ENCODE data around the gene IRAK2. TPM values are rescaled to one million over a fixed set of nuclear protein-coding genes. Genes with fewer than 3 reads are reported as not detected.
"Not testable (repeated sequence)": the region's sequence is repeated elsewhere in the genome, so short reads cannot be mapped to it uniquely, and the experiment has no call there.

Gene IRAK2
- polyA plus RNA-seq (2012; ENCODE audit: low read depth, missing spikeins): 3.2 TPM

- TF ChIP-seq TAF1 (IDR thresholded peaks at IDR 0.05; ENCODE audit: low read depth, low read length): no peak
- no peak for TF ChIP-seq PAX5 (IDR thresholded peaks at IDR 0.05; ENCODE audit: insufficient read depth, low read length, severe bottlenecking)
- peak; percentile 54; the same call in 1 of the 2 replicates for TF ChIP-seq POLR2AphosphoS5 (IDR thresholded peaks at IDR 0.05; ENCODE audit: low read depth, low read length)
- FAIRE-seq (peak; percentile 78), DNase-seq (ENCODE audit: insufficient read length, low spot score) (peak; percentile 83)
Measured at GRCh38 chr3:10164546-10165393, at the start of gene IRAK2. IRAK2 (plus strand) TSS chr3:10164919; CDS start chr3:10164955, 36 bp downstream.

- peak; percentile 99 for FAIRE-seq
- TF ChIP-seq TAF1 (IDR thresholded peaks at IDR 0.05; ENCODE audit: low read depth, low read length): peak; percentile 79
- peak; percentile 95 for TF ChIP-seq SPI1 (IDR thresholded peaks at IDR 0.05; ENCODE audit: low read depth, low read length)
- no peak for TF ChIP-seq PAX5 (IDR thresholded peaks at IDR 0.05; ENCODE audit: insufficient read depth, low read length, severe bottlenecking)
- peak; percentile 94 for TF ChIP-seq POLR2A (IDR thresholded peaks at IDR 0.05; ENCODE audit: low read depth, low read length)
- TF ChIP-seq POLR2AphosphoS5 (IDR thresholded peaks at IDR 0.05; ENCODE audit: low read depth, low read length): peak; percentile 97
- peak; percentile 67 for TF ChIP-seq POU2F2 (IDR thresholded peaks at IDR 0.05; ENCODE audit: low read depth, low read length)
- DNase-seq (ENCODE audit: insufficient read length, low spot score): peak; percentile 94
Measured at GRCh38 chr3:10115326-10116137, 49.2 kb upstream of the IRAK2 start, which contains the start of gene BRK1. BRK1 (plus strand) TSS chr3:10115675; CDS start chr3:10115702, 27 bp downstream.

DNA sequence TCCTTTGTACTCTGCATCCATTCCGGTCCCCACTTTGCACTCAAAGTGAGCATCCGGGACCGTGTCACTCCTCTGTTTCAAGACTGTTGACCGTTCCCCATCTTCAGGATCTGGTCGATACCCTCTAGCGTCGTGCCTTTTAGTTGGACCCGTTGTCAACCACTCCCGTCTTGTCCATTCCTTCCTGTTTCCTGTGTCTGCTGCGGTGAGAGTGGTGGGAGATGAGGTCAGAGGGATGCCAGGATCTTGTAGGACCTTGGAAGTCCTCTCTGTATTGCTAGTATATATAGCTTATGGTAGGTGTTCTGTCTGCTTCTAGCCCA, 48.6 kb upstream of the IRAK2 start:
- DNase-seq (ENCODE audit: insufficient read length, low spot score): no peak
- no peak for TF ChIP-seq TAF1 (IDR thresholded peaks at IDR 0.05; ENCODE audit: low read depth, low read length)
- FAIRE-seq: peak; percentile 57

GRCh38 chr3:10116928-10117327, 47.8 kb upstream of the IRAK2 start:
- no peak for TF ChIP-seq POLR2AphosphoS5 (IDR thresholded peaks at IDR 0.05; ENCODE audit: low read depth, low read length)
- TF ChIP-seq POLR2A (IDR thresholded peaks at IDR 0.05; ENCODE audit: low read depth, low read length): no peak
- no peak for TF ChIP-seq SPI1 (IDR thresholded peaks at IDR 0.05; ENCODE audit: low read depth, low read length)
- TF ChIP-seq TAF1 (IDR thresholded peaks at IDR 0.05; ENCODE audit: low read depth, low read length): no peak
- TF ChIP-seq PAX5 (IDR thresholded peaks at IDR 0.05; ENCODE audit: insufficient read depth, low read length, severe bottlenecking): no peak
- TF ChIP-seq POU2F2 (IDR thresholded peaks at IDR 0.05; ENCODE audit: low read depth, low read length): no peak
- no peak for FAIRE-seq
- DNase-seq (ENCODE audit: insufficient read length, low spot score): no peak

- DNase-seq (ENCODE audit: insufficient read length, low spot score) (no peak), FAIRE-seq (no peak)
- TF ChIP-seq SPI1 (IDR thresholded peaks at IDR 0.05; ENCODE audit: low read depth, low read length): no peak
- no peak for TF ChIP-seq POU2F2 (IDR thresholded peaks at IDR 0.05; ENCODE audit: low read depth, low read length)
- no peak for TF ChIP-seq POLR2AphosphoS5 (IDR thresholded peaks at IDR 0.05; ENCODE audit: low read depth, low read length)
- TF ChIP-seq PAX5 (IDR thresholded peaks at IDR 0.05; ENCODE audit: insufficient read depth, low read length, severe bottlenecking): no peak
- no peak for TF ChIP-seq TAF1 (IDR thresholded peaks at IDR 0.05; ENCODE audit: low read depth, low read length)
- no peak for TF ChIP-seq POLR2A (IDR thresholded peaks at IDR 0.05; ENCODE audit: low read depth, low read length)
Measured at GRCh38 chr3:10119376-10119775, 45.3 kb upstream of the IRAK2 start.

GRCh38 chr3:10121064-10121463, 43.7 kb upstream of the IRAK2 start:
- FAIRE-seq: no peak
- TF ChIP-seq POLR2AphosphoS5 (IDR thresholded peaks at IDR 0.05; ENCODE audit: low read depth, low read length): no peak
- no peak for TF ChIP-seq POLR2A (IDR thresholded peaks at IDR 0.05; ENCODE audit: low read depth, low read length)
- no peak for DNase-seq (ENCODE audit: insufficient read length, low spot score)

DNA sequence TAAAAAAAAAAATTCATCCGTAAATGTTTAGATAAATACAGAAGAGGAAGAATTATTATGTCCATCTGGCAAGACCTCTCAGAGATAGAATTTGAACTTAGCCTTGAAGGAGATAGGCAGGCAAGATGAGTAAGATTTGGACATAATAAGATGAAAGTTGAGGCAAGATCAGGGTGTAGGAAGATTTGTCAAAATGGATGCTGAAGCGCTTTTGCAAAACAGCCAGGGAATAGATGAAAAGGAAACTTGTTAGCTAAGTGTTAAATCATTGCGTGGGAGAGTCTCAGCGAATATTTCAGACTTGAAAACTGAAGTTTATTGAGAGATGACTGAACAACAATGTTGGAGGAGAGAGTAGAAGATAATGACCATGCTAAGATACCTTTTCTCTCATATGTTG, 42.0 kb upstream of the IRAK2 start:
- TF ChIP-seq SPI1 (IDR thresholded peaks at IDR 0.05; ENCODE audit: low read depth, low read length) (no peak), POU2F2 (IDR thresholded peaks at IDR 0.05; ENCODE audit: low read depth, low read length) (no peak), POLR2AphosphoS5 (IDR thresholded peaks at IDR 0.05; ENCODE audit: low read depth, low read length) (no peak), POLR2A (IDR thresholded peaks at IDR 0.05; ENCODE audit: low read depth, low read length) (no peak), PAX5 (IDR thresholded peaks at IDR 0.05; ENCODE audit: insufficient read depth, low read length, severe bottlenecking) (no peak), TAF1 (IDR thresholded peaks at IDR 0.05; ENCODE audit: low read depth, low read length) (no peak)
- peak; percentile 20 for FAIRE-seq
- DNase-seq (ENCODE audit: insufficient read length, low spot score): no peak

DNA sequence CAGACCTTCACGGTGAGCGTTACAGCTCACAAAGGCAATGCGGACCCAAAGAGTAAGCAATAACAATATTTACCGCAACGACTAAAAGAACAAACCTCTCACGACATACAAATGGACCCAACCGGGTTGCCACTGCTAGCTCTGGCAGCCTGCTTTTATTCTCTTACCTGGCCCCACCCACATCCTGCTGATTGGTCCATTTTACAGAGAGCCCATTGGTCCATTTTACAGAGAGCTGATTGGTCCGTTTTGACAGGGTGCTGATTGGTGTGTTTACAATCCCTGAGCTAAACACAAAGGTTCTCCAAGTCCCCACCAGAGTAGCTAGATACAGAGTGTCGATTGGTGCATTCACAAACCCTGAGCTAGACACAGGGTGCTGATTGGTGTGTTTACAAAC, 28.8 kb upstream of the IRAK2 start:
- FAIRE-seq; DNase-seq (ENCODE audit: insufficient read length, low spot score): not testable (repeated sequence)

DNA sequence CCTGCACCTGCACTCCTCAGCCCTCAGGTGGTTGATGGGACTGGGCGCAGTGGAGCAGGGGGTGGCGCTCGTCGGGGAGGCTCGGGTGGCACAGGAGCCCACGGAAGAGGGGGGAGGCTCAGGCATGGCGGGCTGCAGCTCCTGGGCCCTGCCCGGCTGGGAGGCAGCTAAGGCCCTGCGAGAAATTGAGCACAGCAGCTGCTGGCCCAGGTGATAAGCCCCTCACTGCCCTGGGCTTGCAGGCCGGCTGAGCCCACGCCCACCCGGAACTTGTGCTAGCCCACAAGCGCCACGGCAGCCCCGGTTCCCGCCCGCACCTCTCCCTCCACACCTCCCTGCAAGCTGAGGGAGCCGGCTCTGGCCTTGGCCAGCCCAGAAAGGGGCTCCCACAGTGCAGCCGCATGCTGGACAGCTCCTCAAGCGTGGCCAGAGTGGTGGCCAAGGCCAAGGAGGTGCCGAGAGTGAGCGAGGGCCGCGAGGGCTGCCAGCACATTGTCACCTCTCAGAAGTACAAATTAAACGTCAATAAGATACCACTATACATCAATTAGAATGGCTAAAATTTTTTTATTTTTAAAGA, 28.2 kb upstream of the IRAK2 start:
- FAIRE-seq (no peak), DNase-seq (ENCODE audit: insufficient read length, low spot score) (no peak)
- TF ChIP-seq POU2F2 (IDR thresholded peaks at IDR 0.05; ENCODE audit: low read depth, low read length): no peak
- TF ChIP-seq POLR2AphosphoS5 (IDR thresholded peaks at IDR 0.05; ENCODE audit: low read depth, low read length): no peak
- TF ChIP-seq PAX5 (IDR thresholded peaks at IDR 0.05; ENCODE audit: insufficient read depth, low read length, severe bottlenecking): no peak
- TF ChIP-seq POLR2A (IDR thresholded peaks at IDR 0.05; ENCODE audit: low read depth, low read length): no peak
- TF ChIP-seq SPI1 (IDR thresholded peaks at IDR 0.05; ENCODE audit: low read depth, low read length): no peak
- TF ChIP-seq TAF1 (IDR thresholded peaks at IDR 0.05; ENCODE audit: low read depth, low read length): no peak

DNA sequence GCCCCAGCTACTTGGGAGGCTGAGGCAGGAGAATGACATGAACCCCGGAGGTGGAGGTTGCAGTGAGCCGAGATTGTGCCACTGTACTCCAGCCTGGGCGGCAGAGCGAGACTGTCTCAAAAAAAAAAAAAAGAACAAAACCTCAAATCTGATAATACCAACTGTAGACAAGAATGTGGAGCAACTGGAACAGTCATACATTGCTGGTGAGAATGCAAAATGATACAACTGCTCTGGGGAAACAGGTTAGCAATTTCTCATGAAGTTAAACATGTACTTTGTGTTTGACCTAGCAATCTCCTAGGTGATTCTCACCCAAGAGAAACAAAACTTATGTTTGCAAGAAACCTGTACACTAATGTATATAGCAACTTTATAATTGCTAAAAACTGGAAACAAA, 27.5 kb upstream of the IRAK2 start:
- DNase-seq (ENCODE audit: insufficient read length, low spot score) (no peak), FAIRE-seq (no peak)
- TF ChIP-seq POU2F2 (IDR thresholded peaks at IDR 0.05; ENCODE audit: low read depth, low read length) (no peak), TAF1 (IDR thresholded peaks at IDR 0.05; ENCODE audit: low read depth, low read length) (no peak), SPI1 (IDR thresholded peaks at IDR 0.05; ENCODE audit: low read depth, low read length) (no peak), PAX5 (IDR thresholded peaks at IDR 0.05; ENCODE audit: insufficient read depth, low read length, severe bottlenecking) (no peak), POLR2A (IDR thresholded peaks at IDR 0.05; ENCODE audit: low read depth, low read length) (no peak), POLR2AphosphoS5 (IDR thresholded peaks at IDR 0.05; ENCODE audit: low read depth, low read length) (no peak)

Measured in GM12891 (cell line).